Right lobe of liver (tissue), 6 donors: Measurements from ENCODE around the gene FAM32A. TPM values are rescaled to one million over a fixed set of nuclear protein-coding genes. Genes with fewer than 3 reads are reported as not detected.

Experiments
- ATAC-seq, 4 donors: fragments of 200-7000 bp; cut with Tn5 transposase; one replicate each; pipeline ENCODE4 v1.9.1; 2020; ENCODE audit warnings: mild to moderate bottlenecking in 4 of 4, moderate library complexity in 4 of 4
- DNase-seq, 3 donors: peaks; one replicate each; pipeline ENCODE4 v3.0.0-alpha.2; 2020
- H3K27ac ChIP-seq, 3 donors: fragments of 200-600 bp; one replicate each; pipeline ENCODE4 v1.8.0; 2022
- H3K27me3 ChIP-seq, 2 donors: fragments of 200-600 bp; one replicate each; pipeline ENCODE4 v1.8.0; 2022
- H3K36me3 ChIP-seq, 4 donors: fragments of 200-600 bp; sonication (generic) in 1 of 4; one replicate each; pipeline versions ENCODE4 v1.5.1 to v1.8.0; 2017 to 2022; ENCODE audit warnings: control low read depth in 1 of 4
- H3K4me1 ChIP-seq, 4 donors: fragments of 200-600 bp; sonication (generic) in 1 of 4; one replicate each; pipeline versions ENCODE4 v1.5.1 to v1.8.0; 2017 to 2022; ENCODE audit warnings: control low read depth in 1 of 4
- H3K4me3 ChIP-seq, 3 donors: fragments of 200-600 bp; one replicate each; pipeline ENCODE4 v1.8.0; 2022
- H3K9me3 ChIP-seq, 4 donors: fragments of 200-600 bp; sonication (generic) in 1 of 4; one replicate each; pipeline versions ENCODE4 v1.5.1 to v1.8.0; 2017 to 2022; ENCODE audit warnings: control low read depth in 1 of 4
- POLR2A ChIP-seq: fragments of 450-650 bp; IDR thresholded peaks from one replicate; pipeline ENCODE4 v1.6.1; 2017; ENCODE audit warnings: antibody characterized with exemption, mild to moderate bottlenecking
- WGBS: methylation state at CpG from one replicate; pipeline ENCODE4 v1.1.6; 2018; ENCODE audit warnings: low coverage, low lambda C conversion rate; ENCODE audit not compliant: insufficient coverage; ENCODE audit errors: missing lambda C conversion rate; 5-methylcytosine and 5-hydroxymethylcytosine counted together
- intact Hi-C, 2 donors: fragments of 100-400 bp; cut with DNase I; formaldehyde crosslinking; loops; one replicate each; pipeline versions ENCODE4 v1.11.2 to v1.14.1; 2022
- total RNA-seq, 6 experiments: library from RNA; depleted of rRNA in 2 of 6; stranded (reverse); fragments of >200 nt in 2 of 6; fragmentation: NEBNext Ultra II Directional in 3 of 6; extraction: Animal tissue kit (Norgen Biotek cat#: 25700) in 3 of 6; gene quantifications; one replicate each; pipeline versions ENCODE4 v1.1.0 to v1.2.4, GENCODE V29; 2016 to 2023
- TF ChIP-seq, protein P1 (sequence below), 4 donors: fragments of 200-600 bp in 3 of 4; fragments of 450-650 bp in 1 of 4; IDR thresholded peaks; one replicate each; pipeline versions ENCODE4 v1.5.1 to v1.8.0; 2016 to 2022; ENCODE audit warnings: antibody characterized with exemption in 4 of 4, mild to moderate bottlenecking in 2 of 4
- donor health status: DM: no; HTN: yes; CAD: no.
- donor health status: DM: no; HTN: no; CAD: no.
- donor health status: DM: no; HTN: no; CAD: no.
- donor health status: DM: no; HTN: yes; CAD: no.
- donor health status: DM: no; HTN: yes; CAD: no.

FAM32A gene
- total RNA-seq, 6 experiments from 2014 or later = 32.1 to 65.8 (median 37.5) TPM

- no peaks in the 10 kb centered on the region for H3K27me3 ChIP-seq
- ATAC-seq = no peak
- no peaks in the 10 kb centered on the region for H3K4me1 ChIP-seq
- intact Hi-C loops = no loop called here
- H3K4me3 ChIP-seq = no peak overlapping the region
- 70% methylated on average over 5 of the region's 5 CpGs for WGBS
- H3K9me3 ChIP-seq = no peaks in the 10 kb centered on the region
- no peak for DNase-seq
- H3K36me3 ChIP-seq = no peaks in the 10 kb centered on the region
- no peak overlapping the region for H3K27ac ChIP-seq
- TF ChIP-seq, protein P1, sequence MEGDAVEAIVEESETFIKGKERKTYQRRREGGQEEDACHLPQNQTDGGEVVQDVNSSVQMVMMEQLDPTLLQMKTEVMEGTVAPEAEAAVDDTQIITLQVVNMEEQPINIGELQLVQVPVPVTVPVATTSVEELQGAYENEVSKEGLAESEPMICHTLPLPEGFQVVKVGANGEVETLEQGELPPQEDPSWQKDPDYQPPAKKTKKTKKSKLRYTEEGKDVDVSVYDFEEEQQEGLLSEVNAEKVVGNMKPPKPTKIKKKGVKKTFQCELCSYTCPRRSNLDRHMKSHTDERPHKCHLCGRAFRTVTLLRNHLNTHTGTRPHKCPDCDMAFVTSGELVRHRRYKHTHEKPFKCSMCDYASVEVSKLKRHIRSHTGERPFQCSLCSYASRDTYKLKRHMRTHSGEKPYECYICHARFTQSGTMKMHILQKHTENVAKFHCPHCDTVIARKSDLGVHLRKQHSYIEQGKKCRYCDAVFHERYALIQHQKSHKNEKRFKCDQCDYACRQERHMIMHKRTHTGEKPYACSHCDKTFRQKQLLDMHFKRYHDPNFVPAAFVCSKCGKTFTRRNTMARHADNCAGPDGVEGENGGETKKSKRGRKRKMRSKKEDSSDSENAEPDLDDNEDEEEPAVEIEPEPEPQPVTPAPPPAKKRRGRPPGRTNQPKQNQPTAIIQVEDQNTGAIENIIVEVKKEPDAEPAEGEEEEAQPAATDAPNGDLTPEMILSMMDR (IDR thresholded peaks at IDR 0.05) = no peak
Measured at GRCh38 chr19:16146112-16146511, 39.1 kb upstream of the FAM32A start.

DNA sequence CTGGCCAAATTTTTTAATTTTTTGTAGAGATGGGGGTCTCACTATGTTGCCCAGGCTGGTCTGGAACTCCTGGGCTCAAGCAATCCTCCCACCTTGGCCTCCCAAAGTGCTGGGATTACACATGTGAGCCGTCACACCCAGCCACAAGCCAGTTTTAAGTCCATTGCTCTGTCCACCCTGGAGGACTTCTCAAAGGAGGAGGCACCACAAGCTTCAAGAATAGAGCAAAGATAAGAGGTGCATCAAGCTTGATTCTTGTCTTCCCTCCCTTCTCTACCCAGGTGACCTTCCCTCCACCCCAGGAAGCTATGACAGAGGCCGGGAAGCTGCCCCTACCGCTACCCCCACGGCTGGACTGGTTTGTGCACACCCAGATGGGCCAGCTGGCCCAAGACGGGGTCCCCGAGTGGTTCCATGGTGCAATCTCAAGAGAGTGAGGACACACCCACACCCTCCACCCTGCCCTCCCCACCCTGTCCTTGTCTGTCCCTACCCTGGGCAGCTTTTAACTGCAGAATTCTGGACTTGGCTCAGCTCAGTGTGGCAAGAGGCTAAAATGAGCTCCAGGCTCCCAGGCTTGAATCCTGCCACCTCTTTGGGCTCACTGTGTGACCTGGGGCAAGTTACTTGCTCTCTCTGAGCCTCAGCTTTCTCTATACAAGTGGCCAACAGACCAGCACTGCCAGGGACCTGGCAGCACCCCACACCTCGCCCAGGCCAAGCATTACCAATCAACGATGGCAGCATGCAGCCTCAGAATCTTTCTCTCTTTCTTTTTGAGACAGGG, 36.6 kb upstream of the FAM32A start:
- H3K27ac ChIP-seq = no peak overlapping the region
- WGBS = 50% methylated on average over 3 of the region's 8 CpGs
- ATAC-seq = peak in 1 of 4 donors; percentile 23

GRCh38 chr19:16153582-16154336, 31.5 kb upstream of the FAM32A start:
- Histone ChIP-seq H3K27me3 (no peaks in the 10 kb centered on the region), H3K36me3 (no peaks in the 10 kb centered on the region), H3K9me3 (no peaks in the 10 kb centered on the region), H3K4me3 (no peak overlapping the region), H3K4me1 (no peaks in the 10 kb centered on the region), H3K27ac (no peak overlapping the region)
- no peak for ATAC-seq
- no peak for DNase-seq
- intact Hi-C loops = no loop called here
- TF ChIP-seq, protein P1 (IDR thresholded peaks at IDR 0.05) = no peak
- TF ChIP-seq POLR2A = no peak
- WGBS = 33% methylated on average over 3 of the region's 11 CpGs

More for the DNA sequence above, 36.6 kb upstream of the FAM32A start:
- intact Hi-C loops = no loop called here
- no peaks in the 10 kb centered on the region for H3K4me1 ChIP-seq
- no peaks in the 10 kb centered on the region for H3K36me3 ChIP-seq
- H3K9me3 ChIP-seq = no peaks in the 10 kb centered on the region
- no peak overlapping the region for H3K4me3 ChIP-seq
- no peak for DNase-seq
- TF ChIP-seq POLR2A = no peak
- TF ChIP-seq, protein P1 (IDR thresholded peaks at IDR 0.05) = no peak
- no peaks in the 10 kb centered on the region for H3K27me3 ChIP-seq

GRCh38 chr19:16154557-16154956, 30.7 kb upstream of the FAM32A start:
- intact Hi-C loops = no loop called here
- H3K27ac ChIP-seq = no peak overlapping the region
- TF ChIP-seq, protein P1 (IDR thresholded peaks at IDR 0.05) = no peak
- no peak for TF ChIP-seq POLR2A
- H3K27me3 ChIP-seq = no peaks in the 10 kb centered on the region
- H3K36me3 ChIP-seq = no peaks in the 10 kb centered on the region
- ATAC-seq = no peak
- H3K9me3 ChIP-seq = no peaks in the 10 kb centered on the region
- H3K4me3 ChIP-seq = no peak overlapping the region
- 94% methylated on average over 5 of the region's 8 CpGs for WGBS
- DNase-seq = no peak
- no peaks in the 10 kb centered on the region for H3K4me1 ChIP-seq
